Chondrocyte (in vitro differentiated cells): Measurements from ENCODE around the gene FAM53C. TPM values are rescaled to one million over a fixed set of nuclear protein-coding genes. Genes with fewer than 3 reads are reported as not detected.

Experiments used
- DNase-seq: peaks from one replicate; pipeline ENCODE4 v3.0.0; 2021; ENCODE audit warnings: mixed read lengths, low spot score
- H3K27ac Mint-ChIP-seq: one replicate; pipeline ENCODE4 v1.8.0; 2021; ENCODE audit warnings: mild to moderate bottlenecking, moderate library complexity, mixed read lengths; ENCODE audit not compliant: unreplicated experiment
- H3K27me3 Mint-ChIP-seq: 2 replicates; pipeline ENCODE4 v1.8.0; 2021; ENCODE audit warnings: low read depth, mixed read lengths
- H3K36me3 Mint-ChIP-seq: 2 replicates; pipeline ENCODE4 v1.8.0; 2021; ENCODE audit warnings: low read depth, mixed read lengths
- H3K4me1 Mint-ChIP-seq: 2 replicates; pipeline ENCODE4 v1.8.0; 2021; ENCODE audit warnings: low read depth, mild to moderate bottlenecking, mixed read lengths
- H3K4me3 Mint-ChIP-seq: one replicate; pipeline ENCODE4 v1.8.0; 2021; ENCODE audit warnings: mild to moderate bottlenecking, moderate library complexity, mixed read lengths; ENCODE audit not compliant: unreplicated experiment
- H3K9me3 Mint-ChIP-seq: 2 replicates; pipeline ENCODE4 v1.8.0; 2021; ENCODE audit warnings: low read depth, mixed read lengths
- CTCF ChIP-seq: fragments of 200-600 bp; sonication (generic); IDR thresholded peaks from 2 replicates; pipeline ENCODE4 v1.5.0; 2021; ENCODE audit warnings: antibody characterized with exemption, mild to moderate bottlenecking, moderate library complexity
- total RNA-seq: library from RNA; stranded (reverse); gene quantifications from 3 replicates; pipeline ENCODE4 v1.2.1, GENCODE V29; 2021

Gene FAM53C
- total RNA-seq, 1 donor from 2014 or later: 34.3 TPM

GRCh38 chr5:138372225-138372624, 34.2 kb downstream of the FAM53C start:
- no peaks in the 10 kb centered on the region for H3K9me3 Mint-ChIP-seq

GRCh38 chr5:138372653-138373052, 34.6 kb downstream of the FAM53C start:
- TF ChIP-seq CTCF: no peak
- Mint-ChIP-seq H3K9me3 (no peaks in the 10 kb centered on the region), H3K27me3 (no peaks in the 10 kb centered on the region), H3K27ac (peak overlapping the region; percentile 52), H3K36me3 (peaks cover 4% of the 10 kb centered on the region), H3K4me3 (no peak overlapping the region), H3K4me1 (peaks cover 35% of the 10 kb centered on the region)
- no peak for DNase-seq

More at GRCh38 chr5:138372225-138372624, 34.2 kb downstream of the FAM53C start:
- H3K4me1 Mint-ChIP-seq: peaks cover 35% of the 10 kb centered on the region
- no peak overlapping the region for H3K27ac Mint-ChIP-seq
- H3K36me3 Mint-ChIP-seq: no peaks in the 10 kb centered on the region
- H3K27me3 Mint-ChIP-seq: no peaks in the 10 kb centered on the region
- DNase-seq: no peak
- no peak for TF ChIP-seq CTCF
- H3K4me3 Mint-ChIP-seq: no peak overlapping the region

GRCh38 chr5:138382347-138382746, 44.3 kb downstream of the FAM53C start:
- no peaks in the 10 kb centered on the region for H3K9me3 Mint-ChIP-seq
- no peak for DNase-seq
- H3K4me3 Mint-ChIP-seq: no peak overlapping the region
- H3K27me3 Mint-ChIP-seq: no peaks in the 10 kb centered on the region
- no peaks in the 10 kb centered on the region for H3K4me1 Mint-ChIP-seq
- peaks cover 31% of the 10 kb centered on the region for H3K36me3 Mint-ChIP-seq
- no peak overlapping the region for H3K27ac Mint-ChIP-seq
- TF ChIP-seq CTCF: no peak

- H3K27ac Mint-ChIP-seq: no peak overlapping the region
- DNase-seq: no peak
- no peak for TF ChIP-seq CTCF
- no peaks in the 10 kb centered on the region for H3K4me1 Mint-ChIP-seq
- H3K9me3 Mint-ChIP-seq: no peaks in the 10 kb centered on the region
- H3K27me3 Mint-ChIP-seq: no peaks in the 10 kb centered on the region
- no peak overlapping the region for H3K4me3 Mint-ChIP-seq
- H3K36me3 Mint-ChIP-seq: peaks cover 30% of the 10 kb centered on the region
Measured at GRCh38 chr5:138385660-138386059, 47.6 kb downstream of the FAM53C start.

GRCh38 chr5:138386290-138386689, 48.2 kb downstream of the FAM53C start:
- Mint-ChIP-seq H3K27ac (no peak overlapping the region), H3K4me3 (no peak overlapping the region), H3K27me3 (no peaks in the 10 kb centered on the region), H3K4me1 (no peaks in the 10 kb centered on the region), H3K36me3 (peaks cover 34% of the 10 kb centered on the region), H3K9me3 (no peaks in the 10 kb centered on the region)
- no peak for TF ChIP-seq CTCF
- DNase-seq: no peak
